Activated CD4-positive, alpha-beta memory T cell treated with anti-CD3 and anti-CD28 coated beads for 36 hours (primary cell): ENCODE results near the gene SERINC3. TPM values are rescaled to one million over a fixed set of nuclear protein-coding genes. Genes with fewer than 3 reads are reported as not detected.

Source experiments
- CTCF ChIA-PET: fragments of 350-600 bp; sonication (Branson Sonifier 250); formaldehyde crosslinking; loops from one replicate; lab custom pipeline; 2021; ENCODE audit warnings: antibody characterized with exemption, inconsistent platforms; lab: Charles Lee
- POLR2A ChIA-PET: fragments of 350-600 bp; sonication (Branson Sonifier 250); formaldehyde crosslinking; loops from one replicate; lab custom pipeline; 2021; ENCODE audit warnings: antibody characterized with exemption; lab: Charles Lee
- DNase-seq: peaks from one replicate; pipeline ENCODE4 v3.0.0-alpha.2; 2020
- H3K27ac Mint-ChIP-seq: one replicate; pipeline ENCODE4 v1.8.0; 2021; ENCODE audit warnings: mixed read lengths
- H3K27me3 Mint-ChIP-seq: one replicate; pipeline ENCODE4 v1.8.0; 2021; ENCODE audit warnings: mixed read lengths
- H3K36me3 Mint-ChIP-seq: one replicate; pipeline ENCODE4 v1.8.0; 2021; ENCODE audit warnings: mixed read lengths
- H3K4me1 Mint-ChIP-seq: one replicate; pipeline ENCODE4 v1.8.0; 2021; ENCODE audit warnings: low read depth, mixed read lengths
- H3K4me3 Mint-ChIP-seq: one replicate; pipeline ENCODE4 v1.8.0; 2021; ENCODE audit warnings: mild to moderate bottlenecking, mixed read lengths
- H3K9me3 Mint-ChIP-seq: one replicate; pipeline ENCODE4 v1.8.0; 2021; ENCODE audit warnings: mixed read lengths
- intact Hi-C: fragments of 100-400 bp; cut with micrococcal nuclease; formaldehyde crosslinking; loops from one replicate; pipeline ENCODE4 v1.15.1; 2023
- total RNA-seq, 2 experiments: library from RNA; stranded (reverse); gene quantifications; one replicate each; pipeline ENCODE4 v1.2.3, GENCODE V29; 2021

Gene SERINC3
- total RNA-seq, 2 experiments from 2014 or later = 57.3 to 58.6 TPM

DNA sequence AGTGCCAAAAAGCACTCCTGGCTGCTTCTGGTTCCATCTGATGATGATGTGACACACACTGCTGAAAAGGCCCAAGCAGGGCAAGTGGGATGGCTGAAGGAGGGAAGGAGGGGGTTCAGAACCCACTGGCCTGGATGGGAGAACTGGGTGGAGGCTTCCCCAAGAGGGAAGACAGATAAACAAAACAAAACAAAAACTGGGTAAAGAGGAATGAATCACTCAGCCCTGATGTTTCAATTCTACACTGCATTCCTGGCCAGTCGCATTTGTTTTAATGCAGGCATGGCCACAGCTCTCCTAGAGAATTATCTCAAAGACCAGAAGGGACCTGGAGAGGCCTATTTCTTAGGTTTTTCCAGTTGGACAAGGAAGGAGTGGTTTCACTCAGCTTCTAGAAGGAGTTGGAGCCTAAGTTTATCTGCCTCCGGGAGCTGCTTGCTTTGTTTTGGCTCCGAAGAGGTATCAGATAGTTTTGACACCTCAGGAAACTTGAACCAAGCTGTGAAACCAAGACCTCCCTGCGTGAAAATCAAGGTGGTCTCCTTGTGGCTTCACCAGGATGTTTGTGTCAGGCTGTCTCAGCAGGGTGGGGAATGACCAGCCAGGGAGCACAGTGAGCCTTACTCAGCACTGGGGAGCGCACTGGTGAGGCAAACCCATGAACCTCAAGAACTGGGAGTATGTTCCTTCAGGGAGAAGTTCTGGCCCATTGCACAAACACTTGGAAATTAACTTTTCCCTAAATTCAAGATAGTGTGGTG lies 30.1 kb downstream of the SERINC3 start:
- intact Hi-C loops = loop anchor here (10.0 kb wide), 1 partner anchor 277 kb away; the partner anchor contains the start of gene OSER1
- DNase-seq = no peak
- Mint-ChIP-seq H3K9me3 (no peaks in the 10 kb centered on the region), H3K36me3 (peaks cover 56% of the 10 kb centered on the region), H3K4me3 (no peak overlapping the region), H3K27me3 (no peaks in the 10 kb centered on the region), H3K27ac (peak overlapping the region; percentile 73), H3K4me1 (peaks cover 49% of the 10 kb centered on the region)
- CTCF ChIA-PET = no interaction called here
- POLR2A ChIA-PET = interaction anchor here (1.5 kb wide), 1 partner anchor 16 kb away, joined by 3 read pairs; no protein-coding TSS in a partner anchor

DNA sequence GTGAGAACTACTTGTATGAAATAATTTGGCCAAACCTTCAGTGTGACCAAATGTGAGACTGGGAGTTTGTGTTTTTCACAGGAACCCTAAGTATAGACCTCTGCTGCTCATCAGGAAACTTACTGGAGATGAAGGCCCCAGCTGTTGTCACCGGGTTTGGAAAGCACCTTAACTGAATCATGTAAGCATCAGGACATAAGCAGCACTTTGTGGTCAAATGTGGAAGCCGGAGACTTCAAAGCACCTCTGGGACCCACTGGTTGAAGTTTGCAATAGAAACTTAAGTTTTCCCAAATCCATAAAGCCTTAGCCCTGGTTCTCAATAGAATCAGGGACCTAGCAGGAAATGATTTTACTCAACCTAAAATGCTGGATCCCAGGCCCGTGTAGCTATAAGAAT lies 31.9 kb downstream of the SERINC3 start:
- POLR2A ChIA-PET = interaction anchor here (1.1 kb wide), 1 partner anchor 14 kb away, joined by 4 read pairs; no protein-coding TSS in a partner anchor
- Mint-ChIP-seq H3K36me3 (peaks cover 53% of the 10 kb centered on the region), H3K9me3 (no peaks in the 10 kb centered on the region), H3K4me1 (peaks cover 33% of the 10 kb centered on the region), H3K27me3 (no peaks in the 10 kb centered on the region), H3K27ac (peak overlapping the region; percentile 81), H3K4me3 (no peak overlapping the region)
- peak; percentile 54 for DNase-seq
- intact Hi-C loops = loop anchor here (10.0 kb wide), 1 partner anchor 275 kb away; the partner anchor contains the start of gene OSER1
- CTCF ChIA-PET = interaction anchor here (1.7 kb wide), 1 partner anchor 179 kb away, joined by 3 read pairs; the partner anchor contains the start of gene FITM2

DNA sequence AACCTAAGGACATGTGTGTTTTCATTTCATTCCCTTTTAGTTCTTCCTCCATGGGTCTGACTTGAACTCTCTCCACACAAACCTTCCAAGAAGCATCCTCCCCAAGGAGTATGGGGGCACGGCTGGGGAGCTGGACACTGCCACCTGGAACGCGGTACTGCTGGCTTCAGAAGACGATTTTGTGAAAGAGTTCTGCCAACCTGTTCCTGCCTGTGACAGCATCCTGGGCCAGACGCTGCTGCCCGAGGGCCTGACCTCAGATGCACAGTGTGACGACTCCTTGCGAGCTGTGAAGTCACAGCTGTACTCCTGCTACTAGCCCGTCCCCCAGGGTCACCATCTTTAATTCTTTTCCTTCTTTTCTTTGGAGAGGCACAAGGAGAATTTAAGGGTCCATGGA lies 32.6 kb downstream of the SERINC3 start:
- ChIA-PET CTCF (interaction anchor here (1.7 kb wide), 1 partner anchor 178 kb away, joined by 3 read pairs; the partner anchor contains the start of gene FITM2), POLR2A (interaction anchor here (1.1 kb wide), 1 partner anchor 13 kb away, joined by 4 read pairs; no protein-coding TSS in a partner anchor)
- intact Hi-C loops = no loop called here
- Mint-ChIP-seq H3K4me1 (peaks cover 26% of the 10 kb centered on the region), H3K27me3 (no peaks in the 10 kb centered on the region), H3K27ac (peak overlapping the region; percentile 81), H3K36me3 (peaks cover 53% of the 10 kb centered on the region), H3K9me3 (no peaks in the 10 kb centered on the region), H3K4me3 (no peak overlapping the region)
- DNase-seq = no peak

DNA sequence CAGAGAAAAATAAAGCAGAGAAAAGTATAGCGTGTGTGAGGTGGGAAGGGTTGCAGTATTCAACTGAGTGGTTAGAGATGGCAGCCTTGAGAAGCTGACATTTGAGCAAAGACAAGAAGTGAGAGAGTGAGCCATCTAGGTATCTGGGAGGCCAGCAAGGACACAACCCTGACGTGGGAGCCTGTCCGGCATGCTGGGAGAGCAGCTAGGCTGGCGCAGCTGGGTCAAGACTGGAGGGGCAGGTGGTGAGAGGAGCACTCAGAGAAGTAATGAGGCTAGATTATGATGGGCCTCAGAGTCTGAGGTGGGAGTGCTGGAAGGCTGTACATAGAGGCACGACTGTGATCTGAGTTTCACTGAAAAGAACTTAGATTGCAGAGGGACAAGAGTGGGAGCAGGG lies 33.3 kb downstream of the SERINC3 start:
- H3K4me1 Mint-ChIP-seq = peaks cover 22% of the 10 kb centered on the region
- H3K9me3 Mint-ChIP-seq = no peaks in the 10 kb centered on the region
- no peak overlapping the region for H3K4me3 Mint-ChIP-seq
- ChIA-PET POLR2A (no interaction called here), CTCF (no interaction called here)
- no peak for DNase-seq
- peaks cover 49% of the 10 kb centered on the region for H3K36me3 Mint-ChIP-seq
- intact Hi-C loops = no loop called here
- no peaks in the 10 kb centered on the region for H3K27me3 Mint-ChIP-seq
- H3K27ac Mint-ChIP-seq = peak overlapping the region; percentile 4

DNA sequence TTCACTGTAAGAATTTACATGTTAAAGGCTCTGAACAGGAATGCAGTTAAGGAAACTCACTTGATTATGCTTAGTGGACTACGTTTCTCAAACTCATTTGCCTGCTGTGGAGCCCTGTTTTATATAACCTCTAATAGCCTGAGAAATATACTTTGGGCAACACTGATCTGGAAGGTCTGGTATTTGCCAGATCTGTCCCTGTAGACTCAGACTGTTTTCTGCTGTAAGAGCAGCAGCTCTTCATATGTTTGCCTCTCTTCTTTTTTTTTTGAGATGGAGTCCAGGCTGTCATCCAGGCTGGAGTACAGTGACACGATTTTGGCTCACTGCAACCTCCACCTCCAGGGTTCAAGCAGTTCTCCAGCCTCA lies 36.1 kb downstream of the SERINC3 start:
- Mint-ChIP-seq H3K27me3 (no peaks in the 10 kb centered on the region), H3K27ac (no peak overlapping the region), H3K36me3 (peaks cover 48% of the 10 kb centered on the region), H3K9me3 (no peaks in the 10 kb centered on the region), H3K4me3 (no peak overlapping the region), H3K4me1 (peaks cover 15% of the 10 kb centered on the region)
- CTCF ChIA-PET = interaction anchor here (1.7 kb wide), 1 partner anchor 269 kb away, joined by 4 read pairs; no protein-coding TSS in a partner anchor
- POLR2A ChIA-PET = no interaction called here
- intact Hi-C loops = no loop called here
- DNase-seq = no peak

DNA sequence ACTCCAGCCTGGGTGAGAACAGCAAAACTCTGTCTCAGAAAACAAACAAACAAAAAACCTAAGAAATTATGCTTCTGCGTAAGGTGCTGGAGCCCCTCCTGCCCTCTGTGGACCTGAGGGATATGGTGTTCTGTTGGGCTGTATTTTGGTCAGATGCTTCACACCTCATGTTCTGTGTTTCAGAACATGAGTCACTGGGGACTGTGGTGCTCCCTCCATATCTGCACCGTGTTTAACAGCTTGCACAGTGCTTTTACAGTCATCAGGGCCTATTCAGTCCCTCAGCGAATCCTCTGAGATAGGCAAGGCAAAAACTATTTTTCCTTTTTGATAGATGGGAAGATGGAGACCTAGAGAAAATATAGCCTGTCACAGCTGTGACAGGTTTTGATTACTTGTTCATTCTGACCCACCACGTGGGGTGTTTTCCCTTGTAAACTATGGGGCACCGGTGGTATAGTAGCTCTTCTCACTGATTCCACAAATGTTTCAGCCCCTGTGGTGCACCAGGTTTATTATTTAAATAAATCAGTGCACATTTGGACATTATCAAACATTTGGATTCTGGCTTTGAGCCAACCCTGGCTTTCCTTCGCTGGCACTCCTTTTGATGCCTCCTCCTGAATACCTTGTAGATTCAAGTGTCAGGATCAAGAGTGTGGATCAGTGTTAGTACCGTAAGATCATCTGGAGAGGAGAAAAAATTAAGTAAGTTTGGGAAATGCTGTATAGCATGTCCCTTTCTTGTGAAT lies 36.6 kb downstream of the SERINC3 start:
- H3K36me3 Mint-ChIP-seq = peaks cover 45% of the 10 kb centered on the region
- CTCF ChIA-PET = interaction anchor here (1.7 kb wide), 1 partner anchor 268 kb away, joined by 4 read pairs; no protein-coding TSS in a partner anchor

DNA sequence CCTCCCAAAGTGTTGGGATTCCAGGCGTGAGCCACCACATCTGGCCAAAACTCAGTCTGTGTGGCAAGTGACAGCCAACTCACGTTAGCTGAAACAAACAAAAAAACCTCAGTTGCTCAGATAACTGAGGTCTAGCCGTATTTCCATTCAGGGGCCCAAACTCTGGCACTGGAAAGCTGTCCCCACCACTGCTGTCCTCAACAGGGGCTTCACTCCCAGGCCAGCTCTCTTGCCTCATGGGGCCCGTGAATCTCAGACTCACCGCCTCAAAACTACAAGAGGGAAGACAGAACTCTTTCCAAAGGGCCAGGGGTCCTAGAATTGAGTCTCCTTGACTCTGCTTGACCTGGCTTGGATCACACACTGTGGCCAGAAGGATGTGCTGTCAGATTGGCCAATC lies 38.8 kb downstream of the SERINC3 start:
- ChIA-PET CTCF (interaction anchor here (0.5 to 1.6 kb wide), 3 partner anchors 100 to 152 kb away, joined by 4 read pairs; no protein-coding TSS in a partner anchor), POLR2A (no interaction called here)
- H3K27ac Mint-ChIP-seq = no peak overlapping the region
- H3K27me3 Mint-ChIP-seq = no peaks in the 10 kb centered on the region
- intact Hi-C loops = no loop called here
- DNase-seq = no peak
- H3K36me3 Mint-ChIP-seq = peaks cover 29% of the 10 kb centered on the region
- no peaks in the 10 kb centered on the region for H3K9me3 Mint-ChIP-seq
- peaks cover 4% of the 10 kb centered on the region for H3K4me1 Mint-ChIP-seq
- no peak overlapping the region for H3K4me3 Mint-ChIP-seq

More for the DNA sequence above, 36.6 kb downstream of the SERINC3 start:
- Mint-ChIP-seq H3K4me1 (peaks cover 13% of the 10 kb centered on the region), H3K27me3 (no peaks in the 10 kb centered on the region), H3K9me3 (no peaks in the 10 kb centered on the region), H3K27ac (peak overlapping the region; percentile 64), H3K4me3 (no peak overlapping the region)
- intact Hi-C loops = no loop called here
- POLR2A ChIA-PET = no interaction called here
- DNase-seq = no peak

DNA sequence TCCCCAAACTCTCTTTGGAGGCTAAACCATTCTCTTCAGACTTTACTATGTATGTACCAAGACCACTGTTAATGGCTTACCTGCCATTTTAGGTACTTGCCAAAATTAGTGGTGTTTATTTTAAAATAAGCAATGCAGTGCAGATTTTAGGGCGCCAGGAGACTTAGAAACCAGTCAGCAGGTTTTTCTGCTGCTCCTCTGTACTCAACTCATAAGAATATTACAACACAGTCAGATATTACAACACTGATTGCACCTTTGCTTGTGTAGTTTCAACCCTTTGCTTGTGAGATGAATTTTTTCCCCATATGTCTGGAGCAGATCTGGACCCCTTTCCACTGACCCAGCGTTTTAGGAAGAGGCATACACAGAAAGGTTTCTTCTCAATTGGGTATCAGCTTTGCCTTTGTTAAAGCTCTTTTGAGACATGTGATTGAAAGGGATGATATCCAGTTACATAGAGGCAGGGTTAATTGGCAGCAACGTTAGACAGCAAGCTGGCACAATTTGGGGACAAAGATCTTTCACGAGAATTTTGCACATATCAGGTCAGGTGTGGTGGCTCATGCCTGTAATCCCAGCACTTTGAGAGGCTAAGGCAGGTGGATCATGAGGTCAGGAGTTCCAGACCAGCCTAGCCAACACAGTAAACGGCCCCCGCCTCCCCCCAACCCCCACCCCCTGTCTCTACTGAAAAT lies 40.0 kb downstream of the SERINC3 start:
- Mint-ChIP-seq H3K27ac (no peak overlapping the region), H3K36me3 (peaks cover 26% of the 10 kb centered on the region), H3K27me3 (no peaks in the 10 kb centered on the region), H3K4me1 (peaks cover 9% of the 10 kb centered on the region), H3K4me3 (no peak overlapping the region), H3K9me3 (no peaks in the 10 kb centered on the region)
- intact Hi-C loops = no loop called here
- ChIA-PET POLR2A (no interaction called here), CTCF (interaction anchor here (1.3 kb wide), 1 partner anchor 128 kb away, joined by 3 read pairs; no protein-coding TSS in a partner anchor)
- no peak for DNase-seq

DNA sequence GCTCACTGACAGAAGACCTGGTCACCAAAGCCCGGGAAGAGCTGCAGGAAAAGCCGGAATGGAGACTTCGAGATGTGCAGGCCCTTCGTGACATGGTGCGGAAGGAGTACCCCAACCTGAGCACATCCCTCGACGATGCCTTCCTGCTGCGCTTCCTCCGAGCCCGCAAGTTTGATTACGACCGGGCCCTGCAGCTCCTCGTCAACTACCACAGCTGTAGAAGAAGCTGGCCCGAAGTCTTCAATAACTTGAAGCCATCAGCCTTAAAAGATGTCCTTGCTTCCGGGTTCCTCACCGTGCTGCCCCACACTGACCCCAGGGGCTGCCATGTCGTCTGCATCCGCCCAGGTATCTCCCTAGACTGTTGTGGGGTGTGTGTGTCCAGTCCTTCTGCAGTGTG lies 41.8 kb downstream of the SERINC3 start:
- Mint-ChIP-seq H3K4me3 (no peak overlapping the region), H3K36me3 (peaks cover 18% of the 10 kb centered on the region), H3K27me3 (no peaks in the 10 kb centered on the region), H3K9me3 (no peaks in the 10 kb centered on the region), H3K27ac (no peak overlapping the region), H3K4me1 (peaks cover 19% of the 10 kb centered on the region)
- no peak for DNase-seq
- intact Hi-C loops = no loop called here
- ChIA-PET CTCF (no interaction called here), POLR2A (no interaction called here)

DNA sequence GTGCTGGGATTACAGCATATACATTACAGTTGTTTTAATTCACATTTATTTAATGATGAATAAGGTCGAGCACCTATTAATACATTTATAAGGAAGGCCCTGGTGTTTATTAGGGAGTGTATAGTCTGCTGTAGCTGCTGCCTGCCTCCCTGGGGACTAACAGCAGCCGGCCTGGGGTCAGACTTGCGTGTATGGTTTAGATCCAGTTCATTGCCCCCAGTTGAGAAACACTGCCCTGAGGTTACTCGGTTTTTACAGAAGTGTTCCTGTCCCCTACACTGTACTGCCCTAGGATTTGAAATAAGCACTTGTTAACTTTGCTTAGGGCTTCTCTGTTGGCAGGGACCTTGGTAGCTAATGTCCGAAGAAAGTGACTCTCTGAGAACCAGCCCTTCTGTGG lies 42.2 kb downstream of the SERINC3 start:
- CTCF ChIA-PET = no interaction called here

DNA sequence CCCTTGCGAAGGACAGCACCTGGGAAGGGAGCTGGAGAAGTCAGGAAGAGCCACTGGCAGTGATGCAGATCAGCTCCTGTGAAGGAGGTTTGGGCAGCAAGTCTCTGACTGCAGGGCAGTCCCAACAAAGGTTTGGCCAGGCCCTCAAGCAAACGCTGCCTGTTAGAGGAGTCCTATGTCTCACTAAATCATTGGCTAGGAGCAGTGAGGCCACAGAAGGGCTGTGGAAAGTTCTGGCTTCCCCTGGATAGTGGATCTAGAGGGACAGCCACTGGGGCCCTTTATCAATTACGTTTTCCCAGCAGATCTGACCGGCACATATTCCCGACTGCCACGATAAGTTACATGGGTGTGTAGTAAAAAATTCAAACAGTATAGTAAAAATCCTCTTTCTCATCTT lies 43.7 kb downstream of the SERINC3 start:
- ChIA-PET POLR2A (no interaction called here), CTCF (no interaction called here)
- Mint-ChIP-seq H3K27ac (no peak overlapping the region), H3K9me3 (no peaks in the 10 kb centered on the region), H3K36me3 (peaks cover 10% of the 10 kb centered on the region), H3K4me3 (no peak overlapping the region), H3K4me1 (peaks cover 22% of the 10 kb centered on the region), H3K27me3 (no peaks in the 10 kb centered on the region)
- DNase-seq = no peak
- intact Hi-C loops = no loop called here

More for the DNA sequence above, 42.2 kb downstream of the SERINC3 start:
- POLR2A ChIA-PET = no interaction called here
- no peak for DNase-seq
- Mint-ChIP-seq H3K4me1 (peaks cover 22% of the 10 kb centered on the region), H3K9me3 (no peaks in the 10 kb centered on the region), H3K4me3 (no peak overlapping the region), H3K27me3 (no peaks in the 10 kb centered on the region), H3K36me3 (peaks cover 16% of the 10 kb centered on the region), H3K27ac (no peak overlapping the region)
- intact Hi-C loops = no loop called here
